GM12872 (cell line): ENCODE measurements around the gene MICB.

Experiments
- TF ChIP-seq, protein P1 (sequence below): IDR thresholded peaks from 3 replicates; pipeline ENCODE4 v1.5.1; 2011; ENCODE audit warnings: low read depth, mild to moderate bottlenecking, low read length, moderate library complexity; ENCODE audit not compliant: insufficient read depth

The MICB gene

DNA sequence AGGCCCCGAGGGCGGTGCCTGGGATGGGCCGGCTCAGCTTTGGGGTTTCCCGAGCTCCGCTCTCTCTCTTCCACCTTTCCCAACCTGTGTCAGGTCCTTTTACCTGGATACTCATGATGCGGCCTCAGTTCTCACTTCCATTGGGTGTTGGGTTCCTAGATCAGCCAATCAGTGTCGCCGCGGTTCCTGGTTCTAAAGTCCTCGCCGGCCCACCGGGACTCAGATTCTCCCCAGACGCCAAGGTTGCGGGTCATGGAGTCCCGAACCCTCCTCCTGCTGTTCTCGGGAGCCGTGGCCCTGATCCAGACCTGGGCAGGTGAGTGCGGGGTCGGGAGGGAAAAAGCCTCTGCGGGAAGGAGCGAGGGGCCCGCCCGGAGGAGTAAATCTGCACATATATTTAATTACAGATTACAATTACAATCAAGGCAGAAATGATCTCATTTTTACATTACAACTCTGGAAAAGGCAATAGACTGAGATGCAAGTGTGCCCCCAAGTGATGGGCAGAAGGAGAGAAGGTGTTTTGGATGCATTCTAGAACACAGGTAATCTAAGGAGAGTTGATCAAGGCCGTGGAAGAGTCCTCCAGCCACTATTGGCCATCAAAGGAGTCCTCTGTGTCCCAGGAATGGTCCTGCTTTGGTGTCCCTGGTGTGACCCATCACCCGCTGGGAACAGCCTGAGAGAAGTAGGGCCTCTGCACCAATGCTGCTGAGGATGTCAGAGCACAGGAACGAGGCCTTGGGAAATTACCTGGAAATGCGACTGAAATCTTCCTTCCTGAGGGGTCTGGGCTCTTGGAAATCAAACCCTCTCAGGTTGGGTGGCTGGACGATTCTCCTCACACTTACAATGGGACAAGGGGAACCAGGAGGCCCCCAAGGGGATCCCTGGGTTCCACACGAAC lies 34.7 kb upstream of the MICB start:
- TF ChIP-seq, protein P1, sequence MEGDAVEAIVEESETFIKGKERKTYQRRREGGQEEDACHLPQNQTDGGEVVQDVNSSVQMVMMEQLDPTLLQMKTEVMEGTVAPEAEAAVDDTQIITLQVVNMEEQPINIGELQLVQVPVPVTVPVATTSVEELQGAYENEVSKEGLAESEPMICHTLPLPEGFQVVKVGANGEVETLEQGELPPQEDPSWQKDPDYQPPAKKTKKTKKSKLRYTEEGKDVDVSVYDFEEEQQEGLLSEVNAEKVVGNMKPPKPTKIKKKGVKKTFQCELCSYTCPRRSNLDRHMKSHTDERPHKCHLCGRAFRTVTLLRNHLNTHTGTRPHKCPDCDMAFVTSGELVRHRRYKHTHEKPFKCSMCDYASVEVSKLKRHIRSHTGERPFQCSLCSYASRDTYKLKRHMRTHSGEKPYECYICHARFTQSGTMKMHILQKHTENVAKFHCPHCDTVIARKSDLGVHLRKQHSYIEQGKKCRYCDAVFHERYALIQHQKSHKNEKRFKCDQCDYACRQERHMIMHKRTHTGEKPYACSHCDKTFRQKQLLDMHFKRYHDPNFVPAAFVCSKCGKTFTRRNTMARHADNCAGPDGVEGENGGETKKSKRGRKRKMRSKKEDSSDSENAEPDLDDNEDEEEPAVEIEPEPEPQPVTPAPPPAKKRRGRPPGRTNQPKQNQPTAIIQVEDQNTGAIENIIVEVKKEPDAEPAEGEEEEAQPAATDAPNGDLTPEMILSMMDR = no peak

DNA sequence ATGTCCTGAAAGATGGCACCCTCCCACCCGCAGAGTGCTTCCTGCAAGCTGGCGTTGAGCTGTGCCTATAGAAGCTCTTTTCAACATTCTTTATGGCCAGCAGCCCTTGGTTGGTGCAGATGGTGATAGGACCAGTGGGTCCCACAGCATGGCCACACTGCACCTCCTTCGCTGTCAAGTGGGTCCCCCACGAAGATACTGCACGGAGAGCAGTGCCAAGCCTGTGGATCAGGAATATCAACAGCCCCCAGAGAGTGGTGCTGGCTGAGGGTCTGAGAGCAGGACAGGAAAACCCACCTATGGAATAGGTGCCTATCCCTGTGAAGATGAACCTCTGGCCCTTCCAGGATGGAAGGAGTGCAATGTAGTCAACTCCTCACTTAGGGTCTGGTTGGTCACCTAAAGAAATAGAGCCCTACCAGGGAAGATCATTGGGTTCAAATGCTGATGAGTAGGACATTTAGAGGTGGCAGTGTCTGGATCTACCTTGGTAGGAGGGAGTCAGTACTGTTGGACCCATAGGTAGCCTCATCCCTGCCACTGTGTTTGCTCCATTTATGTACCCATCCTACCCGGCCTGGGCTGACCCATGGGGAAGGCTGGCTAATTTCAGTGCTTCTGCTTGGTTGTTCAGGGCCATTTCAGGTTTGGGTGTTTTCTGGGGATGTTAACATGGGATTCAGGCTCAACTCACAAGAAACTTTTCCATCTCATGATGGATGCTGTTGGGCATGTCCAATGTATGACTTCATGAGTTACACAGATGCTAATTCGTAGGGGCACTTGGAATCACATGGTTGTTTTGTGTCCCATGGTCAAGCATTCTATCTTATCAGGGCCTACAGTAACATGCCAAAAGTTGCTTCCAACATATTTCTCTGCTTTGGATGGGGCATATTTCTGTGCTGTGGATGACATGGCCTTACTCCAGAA lies 33.4 kb upstream of the MICB start:
- TF ChIP-seq, protein P1 = no peak

DNA sequence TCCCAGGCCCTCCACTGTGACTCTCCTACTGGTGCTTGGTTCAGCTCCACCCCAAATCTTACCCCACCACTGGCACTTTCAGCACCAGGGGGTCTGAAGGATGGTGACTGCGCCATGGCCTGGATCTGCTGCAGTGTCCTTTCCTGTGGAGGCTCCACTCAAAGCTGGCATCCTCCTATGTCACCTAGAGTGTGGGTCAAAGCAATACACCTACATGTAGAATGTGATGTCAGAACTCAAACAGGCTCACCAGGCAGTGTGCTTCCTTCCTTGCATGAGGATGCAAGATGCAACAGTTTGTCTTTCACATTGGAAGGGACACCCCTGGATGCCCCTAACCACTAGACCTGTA lies 32.8 kb upstream of the MICB start:
- TF ChIP-seq, protein P1 = no peak

DNA sequence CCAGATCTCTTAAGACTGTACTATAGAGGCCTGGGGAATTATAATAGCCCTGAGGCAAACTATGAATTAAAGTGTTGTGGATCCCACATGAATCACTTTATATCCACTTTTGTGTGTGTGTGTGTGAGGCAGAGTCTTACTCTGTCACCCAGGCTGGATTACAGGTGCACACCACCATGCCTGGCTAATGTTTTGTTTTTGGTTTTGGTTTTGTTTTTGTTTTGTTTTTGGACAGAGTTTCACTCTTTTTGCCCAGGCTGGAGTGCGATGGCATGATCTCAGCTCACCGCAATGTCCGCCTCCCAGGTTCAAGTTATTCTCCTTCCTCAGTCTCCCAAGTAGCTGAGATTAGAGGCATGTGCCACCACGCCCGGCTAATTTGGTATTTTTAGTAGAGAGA lies 32.2 kb upstream of the MICB start:
- TF ChIP-seq, protein P1 = no peak

DNA sequence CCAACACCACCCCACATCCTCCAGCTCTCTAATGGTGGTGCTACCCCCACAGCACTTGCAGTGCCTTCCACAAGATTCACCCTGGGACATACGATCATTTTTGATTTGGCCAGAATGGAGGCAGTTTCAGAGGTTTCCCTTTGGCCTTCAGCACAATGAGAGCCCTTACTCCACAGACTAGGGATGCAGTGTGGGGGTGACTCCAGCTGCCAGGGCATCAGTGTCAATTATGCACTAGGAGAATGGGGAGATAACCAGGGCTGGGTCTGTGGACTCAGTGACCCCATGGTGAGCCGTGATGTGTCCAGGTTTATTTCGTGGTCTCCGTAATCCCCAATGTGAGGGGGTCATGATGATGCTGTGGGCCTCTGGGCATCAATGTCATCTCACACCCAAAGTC lies 31.5 kb upstream of the MICB start:
- TF ChIP-seq, protein P1 = no peak

DNA sequence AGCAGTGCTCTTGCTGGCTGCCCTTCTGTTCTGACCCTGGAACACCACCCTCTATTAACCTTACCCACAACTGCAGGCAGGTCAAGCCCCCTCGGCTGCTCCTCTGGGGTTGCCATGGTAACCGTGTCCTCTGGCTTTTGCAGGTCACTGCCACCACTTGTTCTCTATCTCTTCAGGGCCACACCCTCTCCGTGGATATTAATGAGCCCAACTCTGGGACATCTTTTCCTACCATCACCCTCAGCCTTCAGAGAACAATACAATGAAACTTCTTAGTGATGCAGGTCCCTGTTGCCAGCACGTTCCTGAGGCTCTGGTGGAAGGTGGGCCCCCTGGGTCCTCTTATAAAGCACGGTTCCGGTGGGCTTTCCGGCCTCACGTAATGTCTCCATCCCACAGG lies 30.8 kb upstream of the MICB start:
- TF ChIP-seq, protein P1 = no peak

DNA sequence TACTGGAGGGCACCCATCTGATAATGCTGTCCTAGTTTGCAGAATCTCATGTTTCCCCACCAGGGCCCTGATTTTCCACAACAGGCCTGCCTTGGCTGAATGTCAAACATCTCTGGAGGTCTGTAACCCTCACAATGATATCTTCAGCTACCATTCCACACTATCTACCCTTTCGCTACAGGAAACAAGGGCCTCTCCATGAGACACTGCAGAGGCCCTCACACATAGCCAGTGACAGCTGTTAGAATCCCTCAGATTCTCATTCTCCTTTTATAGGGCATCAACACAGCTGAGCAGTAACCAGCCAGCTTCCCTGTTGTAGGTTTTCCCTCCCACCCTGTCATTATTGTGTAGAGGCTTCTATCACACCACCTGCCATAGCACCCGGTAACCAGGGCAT lies 29.6 kb upstream of the MICB start:
- TF ChIP-seq, protein P1 = no peak
